NCI-H2107 (cell line): ENCODE data around the gene APOBEC3B.
"Not testable (repeated sequence)": the region's sequence is repeated elsewhere in the genome, so short reads cannot be mapped to it uniquely, and the experiment has no call there.

Source experiments
- DNase-seq: peaks from one replicate; lab custom pipeline; 2025; lab: John Stamatoyannopoulos, UW

APOBEC3B gene

GRCh38 chr22:38951734-38952133 is 30.4 kb upstream of the APOBEC3B start:
- no peak for DNase-seq

GRCh38 chr22:38952281-38952993 is 29.7 kb upstream of the APOBEC3B start:
- no peak for DNase-seq

- no peak for DNase-seq
Observed at GRCh38 chr22:38953091-38953490, 29.1 kb upstream of the APOBEC3B start.

- DNase-seq: no peak
Observed at GRCh38 chr22:38953577-38954413, 28.4 kb upstream of the APOBEC3B start.

GRCh38 chr22:38954414-38955043 is 27.6 kb upstream of the APOBEC3B start:
- no peak for DNase-seq

- DNase-seq: no peak
Observed at GRCh38 chr22:38955250-38955905, 26.8 kb upstream of the APOBEC3B start.

- DNase-seq: no peak
Observed at GRCh38 chr22:38955926-38956325, 26.2 kb upstream of the APOBEC3B start.

GRCh38 chr22:38956551-38956950 is 25.6 kb upstream of the APOBEC3B start:
- no peak for DNase-seq

GRCh38 chr22:38957046-38957770 is 24.9 kb upstream of the APOBEC3B start, which contains the start of gene APOBEC3A:
TSS of gene APOBEC3A (plus strand) at chr22:38957609. CDS start at chr22:38957692, 83 bp downstream.
- DNase-seq: no peak

- DNase-seq: no peak
Observed at GRCh38 chr22:38957808-38958650, 24.1 kb upstream of the APOBEC3B start.

GRCh38 chr22:38958651-38958943 is 23.6 kb upstream of the APOBEC3B start:
- not testable (repeated sequence) for DNase-seq

- DNase-seq: no peak
Observed at GRCh38 chr22:38959590-38959989, 22.6 kb upstream of the APOBEC3B start.

- DNase-seq: not testable (repeated sequence)
Observed at GRCh38 chr22:38960673-38961072, 21.5 kb upstream of the APOBEC3B start.

GRCh38 chr22:38963291-38963738 is 18.8 kb upstream of the APOBEC3B start:
- not testable (repeated sequence) for DNase-seq

- DNase-seq: no peak
Observed at GRCh38 chr22:38963872-38964271, 18.3 kb upstream of the APOBEC3B start.

GRCh38 chr22:38964306-38964705 is 17.8 kb upstream of the APOBEC3B start:
- DNase-seq: no peak

- DNase-seq: no peak
Observed at GRCh38 chr22:38964989-38965388, 17.2 kb upstream of the APOBEC3B start.

- no peak for DNase-seq
Observed at GRCh38 chr22:38965614-38966379, 16.4 kb upstream of the APOBEC3B start.

- no peak for DNase-seq
Observed at GRCh38 chr22:38966380-38966702, 15.8 kb upstream of the APOBEC3B start.

- DNase-seq: no peak
Observed at GRCh38 chr22:38966942-38967341, 15.2 kb upstream of the APOBEC3B start.
